NCI-H128 (cell line): ENCODE results near the gene CYB5D1.
A peak's percentile ranks its signal among the peaks of the same experiment; 100 is the strongest.

ENCODE experiments used
- DNase-seq: peaks from one replicate; lab custom pipeline; 2025; ENCODE audit not compliant: unreplicated experiment; lab: John Stamatoyannopoulos, UW

CYB5D1 gene

GRCh38 chr17:7844292-7845154 is 13.3 kb upstream of the CYB5D1 start:
- DNase-seq: no peak

DNA sequence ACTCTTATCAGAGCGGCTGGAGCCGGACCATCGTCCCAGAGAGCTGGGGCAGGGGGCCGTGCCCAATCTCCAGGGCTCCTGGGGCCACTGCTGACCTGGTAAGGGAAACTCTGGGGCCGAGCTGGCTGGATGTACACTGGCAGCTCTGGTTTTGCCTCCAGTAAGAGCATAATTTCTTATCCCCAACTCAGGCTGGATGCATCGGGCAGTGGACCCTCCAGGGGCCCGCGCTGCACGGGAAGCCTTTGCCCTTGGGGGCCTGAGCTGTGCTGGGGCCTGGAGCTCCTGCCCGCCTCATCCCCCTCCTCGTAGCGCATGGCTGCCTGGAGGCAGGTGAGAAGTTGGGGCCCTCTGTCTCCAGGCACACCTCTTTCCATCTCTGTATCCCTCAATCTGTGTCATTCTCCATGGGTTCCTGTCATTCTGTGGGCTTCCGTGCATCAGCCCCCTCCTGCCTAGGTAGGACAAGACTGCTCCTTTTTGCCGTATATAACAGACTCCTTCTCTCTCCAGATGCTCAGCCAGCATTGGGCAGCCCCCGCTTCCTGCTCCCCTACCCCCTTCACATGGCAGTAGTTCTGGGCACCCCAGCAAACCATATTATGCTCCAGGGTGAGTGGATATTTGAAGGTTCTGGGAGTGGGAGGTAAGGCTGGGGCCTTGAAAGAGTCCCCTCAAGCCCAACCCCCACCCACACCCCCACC is 12.3 kb upstream of the CYB5D1 start:
- no peak for DNase-seq

- DNase-seq: no peak
Observed at GRCh38 chr17:7846063-7846735, 11.6 kb upstream of the CYB5D1 start.

DNA sequence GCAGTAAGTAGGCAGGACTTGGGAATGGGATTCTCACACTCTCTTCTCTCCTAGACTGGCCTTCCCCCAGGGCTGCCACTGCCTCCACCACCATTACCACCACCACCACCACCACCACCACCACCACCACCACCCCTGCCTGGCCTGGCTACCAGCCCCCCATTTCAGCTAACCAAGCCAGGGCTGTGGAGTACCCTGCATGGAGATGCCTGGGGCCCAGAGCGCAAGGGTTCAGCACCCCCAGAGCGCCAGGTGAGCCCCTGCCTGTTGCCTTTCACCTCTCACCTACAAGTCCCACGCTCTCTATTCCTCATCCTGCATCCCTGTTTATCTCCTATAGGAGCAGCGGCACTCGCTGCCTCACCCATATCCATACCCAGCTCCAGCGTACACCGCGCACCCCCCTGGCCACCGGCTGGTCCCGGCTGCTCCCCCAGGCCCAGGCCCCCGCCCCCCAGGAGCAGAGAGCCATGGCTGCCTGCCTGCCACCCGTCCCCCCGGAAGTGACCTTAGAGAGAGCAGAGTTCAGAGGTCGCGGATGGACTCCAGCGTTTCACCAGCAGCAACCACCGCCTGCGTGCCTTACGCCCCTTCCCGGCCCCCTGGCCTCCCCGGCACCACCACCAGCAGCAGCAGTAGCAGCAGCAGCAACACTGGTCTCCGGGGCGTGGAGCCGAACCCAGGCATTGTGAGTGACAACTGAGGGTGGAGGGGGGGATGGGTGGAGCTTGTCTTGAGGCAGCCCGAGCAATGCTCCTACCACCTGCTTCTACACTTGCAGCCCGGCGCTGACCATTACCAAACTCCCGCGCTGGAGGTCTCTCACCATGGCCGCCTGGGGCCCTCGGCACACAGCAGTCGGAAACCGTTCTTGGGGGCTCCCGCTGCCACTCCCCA is 10.8 kb upstream of the CYB5D1 start:
- no peak for DNase-seq

DNA sequence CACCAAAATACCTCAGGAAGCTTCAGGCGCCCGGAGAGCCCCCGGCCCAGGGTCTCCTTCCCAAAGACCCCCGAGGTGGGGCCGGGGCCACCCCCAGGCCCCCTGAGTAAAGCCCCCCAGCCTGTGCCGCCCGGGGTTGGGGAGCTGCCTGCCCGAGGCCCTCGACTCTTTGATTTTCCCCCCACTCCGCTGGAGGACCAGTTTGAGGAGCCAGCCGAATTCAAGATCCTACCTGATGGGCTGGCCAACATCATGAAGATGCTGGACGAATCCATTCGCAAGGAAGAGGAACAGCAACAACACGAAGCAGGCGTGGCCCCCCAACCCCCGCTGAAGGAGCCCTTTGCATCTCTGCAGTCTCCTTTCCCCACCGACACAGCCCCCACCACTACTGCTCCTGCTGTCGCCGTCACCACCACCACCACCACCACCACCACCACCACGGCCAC is 9.6 kb upstream of the CYB5D1 start:
- DNase-seq: no peak

GRCh38 chr17:7848739-7849129 is 9.1 kb upstream of the CYB5D1 start:
- no peak for DNase-seq

DNA sequence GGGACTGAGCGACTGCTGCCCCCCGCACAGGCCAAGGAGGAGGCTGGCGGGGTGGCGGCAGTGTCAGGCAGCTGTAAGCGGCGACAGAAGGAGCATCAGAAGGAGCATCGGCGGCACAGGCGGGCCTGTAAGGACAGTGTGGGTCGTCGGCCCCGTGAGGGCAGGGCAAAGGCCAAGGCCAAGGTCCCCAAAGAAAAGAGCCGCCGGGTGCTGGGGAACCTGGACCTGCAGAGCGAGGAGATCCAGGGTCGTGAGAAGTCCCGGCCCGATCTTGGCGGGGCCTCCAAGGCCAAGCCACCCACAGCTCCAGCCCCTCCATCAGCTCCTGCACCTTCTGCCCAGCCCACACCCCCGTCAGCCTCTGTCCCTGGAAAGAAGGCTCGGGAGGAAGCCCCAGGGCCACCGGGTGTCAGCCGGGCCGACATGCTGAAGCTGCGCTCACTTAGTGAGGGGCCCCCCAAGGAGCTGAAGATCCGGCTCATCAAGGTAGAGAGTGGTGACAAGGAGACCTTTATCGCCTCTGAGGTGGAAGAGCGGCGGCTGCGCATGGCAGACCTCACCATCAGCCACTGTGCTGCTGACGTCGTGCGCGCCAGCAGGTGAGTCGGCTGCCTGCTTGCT is 8.6 kb upstream of the CYB5D1 start:
- DNase-seq: no peak

- DNase-seq: no peak
Observed at GRCh38 chr17:7849751-7850504, 7.9 kb upstream of the CYB5D1 start.

DNA sequence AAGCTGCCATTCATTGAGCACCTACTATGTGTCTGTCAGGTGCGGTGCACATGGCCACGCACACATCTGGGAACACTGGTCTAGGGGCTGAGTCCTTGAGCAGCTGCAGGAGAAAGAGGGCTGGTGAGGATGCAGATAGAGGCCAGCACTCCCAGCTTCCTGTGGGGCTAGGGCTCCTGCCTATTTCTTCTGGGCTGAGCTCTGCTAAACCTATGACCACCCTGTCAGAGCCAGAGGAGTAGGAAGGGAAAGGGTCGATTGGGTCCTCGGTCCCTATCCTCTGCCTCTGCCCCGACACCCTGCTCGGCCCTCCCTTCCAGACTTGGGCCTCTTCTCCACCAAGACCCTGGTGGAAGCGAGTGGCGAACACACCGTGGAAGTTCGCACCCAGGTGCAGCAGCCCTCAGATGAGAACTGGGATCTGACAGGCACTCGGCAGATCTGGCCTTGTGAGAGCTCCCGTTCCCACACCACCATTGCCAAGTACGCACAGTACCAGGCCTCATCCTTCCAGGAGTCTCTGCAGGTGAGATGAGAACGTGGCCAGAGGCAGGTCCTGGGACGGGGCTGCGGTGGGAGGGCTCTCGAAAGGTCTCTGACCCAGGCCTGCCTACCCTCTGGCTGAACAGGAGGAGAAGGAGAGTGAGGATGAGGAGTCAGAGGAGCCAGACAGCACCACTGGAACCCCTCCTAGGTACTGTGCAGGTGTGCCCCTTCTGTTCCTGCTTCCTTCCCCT is 6.9 kb upstream of the CYB5D1 start:
- no peak for DNase-seq

DNA sequence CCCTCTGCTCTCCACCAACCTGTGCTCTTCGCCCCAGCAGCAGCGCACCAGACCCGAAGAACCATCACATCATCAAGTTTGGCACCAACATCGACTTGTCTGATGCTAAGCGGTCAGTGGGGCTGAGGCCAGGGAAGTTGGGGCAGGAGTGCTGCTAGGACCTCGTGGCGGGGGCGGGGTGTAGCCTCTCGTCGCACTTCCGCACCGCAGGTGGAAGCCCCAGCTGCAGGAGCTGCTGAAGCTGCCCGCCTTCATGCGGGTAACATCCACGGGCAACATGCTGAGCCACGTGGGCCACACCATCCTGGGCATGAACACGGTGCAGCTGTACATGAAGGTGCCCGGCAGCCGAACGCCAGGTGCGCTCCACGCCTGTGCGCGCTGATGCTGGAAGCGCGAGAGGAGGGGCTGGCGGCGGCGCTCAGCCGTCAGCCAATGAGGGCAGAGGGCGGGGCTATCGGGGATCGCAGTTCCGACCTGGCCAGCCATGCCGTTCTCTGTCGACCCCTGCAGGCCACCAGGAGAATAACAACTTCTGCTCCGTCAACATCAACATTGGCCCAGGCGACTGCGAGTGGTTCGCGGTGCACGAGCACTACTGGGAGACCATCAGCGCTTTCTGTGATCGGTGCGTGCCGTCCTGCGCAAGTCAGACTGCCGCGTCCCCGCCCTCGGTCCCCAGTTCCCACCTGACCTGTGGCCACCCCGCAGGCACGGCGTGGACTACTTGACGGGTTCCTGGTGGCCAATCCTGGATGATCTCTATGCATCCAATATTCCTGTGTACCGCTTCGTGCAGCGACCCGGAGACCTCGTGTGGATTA is 6.2 kb upstream of the CYB5D1 start:
- DNase-seq: peak; percentile 79

- DNase-seq: no peak
Observed at GRCh38 chr17:7852262-7852670, 5.5 kb upstream of the CYB5D1 start.

DNA sequence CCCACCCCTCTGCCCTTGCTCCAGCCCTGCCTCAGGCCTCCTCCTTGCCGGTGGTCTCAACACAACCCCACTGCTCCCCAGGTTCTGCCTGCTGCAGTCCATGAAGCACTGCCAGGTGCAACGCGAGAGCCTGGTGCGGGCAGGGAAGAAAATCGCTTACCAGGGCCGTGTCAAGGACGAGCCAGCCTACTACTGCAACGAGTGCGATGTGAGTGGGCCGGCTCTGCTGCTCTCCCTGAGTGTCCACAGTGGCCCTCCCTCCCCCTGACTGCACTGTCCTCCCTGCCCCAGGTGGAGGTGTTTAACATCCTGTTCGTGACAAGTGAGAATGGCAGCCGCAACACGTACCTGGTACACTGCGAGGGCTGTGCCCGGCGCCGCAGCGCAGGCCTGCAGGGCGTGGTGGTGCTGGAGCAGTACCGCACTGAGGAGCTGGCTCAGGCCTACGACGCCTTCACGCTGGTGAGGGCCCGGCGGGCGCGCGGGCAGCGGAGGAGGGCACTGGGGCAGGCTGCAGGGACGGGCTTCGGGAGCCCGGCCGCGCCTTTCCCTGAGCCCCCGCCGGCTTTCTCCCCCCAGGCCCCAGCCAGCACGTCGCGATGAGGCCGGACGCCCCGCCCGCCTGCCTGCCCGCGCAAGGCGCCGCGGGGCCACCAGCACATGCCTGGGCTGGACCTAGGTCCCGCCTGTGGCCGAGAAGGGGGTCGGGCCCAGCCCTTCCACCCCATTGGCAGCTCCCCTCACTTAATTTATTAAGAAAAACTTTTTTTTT is 4.7 kb upstream of the CYB5D1 start:
- DNase-seq: no peak

- DNase-seq: no peak
Observed at GRCh38 chr17:7853691-7854038, 4.1 kb upstream of the CYB5D1 start.

GRCh38 chr17:7854078-7854777 is 3.6 kb upstream of the CYB5D1 start:
- DNase-seq: no peak

DNA sequence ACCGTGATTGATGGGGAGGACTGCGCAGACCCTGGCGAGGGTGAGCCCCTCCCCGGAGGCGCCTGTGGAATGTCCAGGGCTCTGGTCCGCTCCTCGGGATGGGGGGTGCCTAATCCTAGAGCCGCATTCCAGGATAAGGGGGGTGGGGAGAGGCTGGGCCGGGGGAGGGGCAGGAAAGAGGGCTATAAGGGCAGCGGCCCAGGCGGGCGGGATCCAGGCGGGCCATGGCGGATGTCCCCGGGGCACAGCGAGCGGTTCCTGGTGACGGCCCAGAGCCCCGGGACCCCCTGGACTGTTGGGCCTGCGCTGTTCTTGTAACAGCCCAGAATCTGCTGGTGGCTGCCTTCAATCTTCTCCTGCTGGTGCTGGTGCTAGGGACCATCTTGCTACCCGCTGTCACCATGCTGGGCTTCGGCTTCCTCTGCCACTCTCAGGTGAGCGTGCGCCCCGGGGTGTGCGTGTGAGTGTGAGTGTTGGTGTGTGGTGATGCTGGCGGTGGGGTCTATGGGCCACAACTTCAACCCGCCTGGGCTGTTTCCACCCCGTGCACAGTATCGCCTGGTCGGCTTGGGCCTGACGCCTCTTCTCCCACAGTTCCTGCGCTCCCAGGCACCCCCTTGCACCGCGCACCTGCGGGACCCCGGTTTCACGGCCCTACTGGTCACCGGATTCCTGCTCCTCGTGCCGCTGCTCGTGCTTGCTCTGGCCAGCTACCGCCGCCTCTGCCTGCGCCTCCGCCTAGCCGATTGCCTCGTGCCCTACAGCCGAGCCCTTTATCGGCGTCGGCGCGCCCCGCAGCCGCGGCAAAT is 2.7 kb upstream of the CYB5D1 start, which contains the start of gene TMEM88:
Gene TMEM88 (plus strand): TSS at position 216 of the 809 bp plus-strand sequence. CDS start 9 bp downstream, at position 225.
- DNase-seq: no peak

GRCh38 chr17:7855660-7856010 is 2.2 kb upstream of the CYB5D1 start:
- DNase-seq: no peak
